ENCODE results near the gene TMLHE. TPM values are rescaled to one million over a fixed set of nuclear protein-coding genes. Genes with fewer than 3 reads are reported as not detected.
"Not testable (repeated sequence)": the region's sequence is repeated elsewhere in the genome, so short reads cannot be mapped to it uniquely, and the experiment has no call there.

TMLHE gene
- total RNA-seq, 1 experiment from 2014 or later, result 12.2 TPM

DNA sequence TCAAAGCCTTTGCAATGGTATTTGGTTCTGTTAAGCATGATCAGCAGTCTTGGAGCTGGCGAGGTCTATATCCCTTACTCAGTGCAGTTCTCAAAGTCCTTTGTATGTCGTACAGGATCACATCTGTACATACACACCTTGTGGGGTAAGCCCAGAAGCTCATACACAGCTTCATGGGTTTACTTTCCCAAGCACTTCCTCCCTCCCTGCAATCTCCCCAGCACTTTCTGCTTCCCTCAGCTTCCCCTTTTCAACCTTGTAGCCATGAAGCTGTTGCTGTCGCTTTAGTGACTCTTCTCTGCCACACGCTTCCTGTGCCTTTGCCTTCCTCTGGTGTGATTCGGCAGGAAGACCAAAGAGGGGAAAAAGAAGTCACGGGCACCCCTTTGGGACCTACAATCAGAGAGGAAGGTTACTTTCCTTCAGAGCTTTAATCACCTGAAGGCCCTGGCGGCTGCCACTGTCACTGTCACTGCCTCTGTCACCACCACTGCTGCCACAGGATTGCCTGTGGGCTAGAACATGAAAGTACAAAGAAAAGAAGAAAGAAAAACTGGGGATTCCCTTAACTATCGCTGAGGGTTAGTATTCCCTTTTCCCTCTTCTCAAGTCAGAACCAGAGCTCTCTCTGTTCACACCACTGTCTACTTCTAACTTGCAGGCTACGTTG is 146.3 kb downstream of the TMLHE start:
- BruUV-seq (replicated peaks); H3K9me3 ChIP-seq (ENCODE audit: control insufficient read depth in 1 of 2, insufficient read depth in 1 of 2, low read depth in 1 of 2, low read length in 2 of 2); H3K4me3 ChIP-seq (replicated peaks in 1 of 2; ENCODE audit: low read depth in 1 of 2, low read length in 2 of 2); H3K4me2 ChIP-seq (ENCODE audit: low read length); H3K9ac ChIP-seq (ENCODE audit: low read length); DNase-seq (ENCODE audit: low read depth, low spot score); H3K27me3 ChIP-seq (ENCODE audit: insufficient read depth, low read length); RAD21 ChIA-PET (ENCODE audit: low non-redundant PET in 1 of 2, low total read pairs in 2 of 2, uncharacterized antibody in 2 of 2, unreplicated experiment in 2 of 2); intact Hi-C loops (cut with micrococcal nuclease); H4K20me1 ChIP-seq (ENCODE audit: insufficient read depth); H3K4me1 ChIP-seq (ENCODE audit: control insufficient read depth in 1 of 2, insufficient read depth in 2 of 2, low read length in 2 of 2); H3K36me3 ChIP-seq (ENCODE audit: control insufficient read depth in 1 of 2, insufficient read depth in 2 of 2, low read length in 2 of 2); H3K9me2 ChIP-seq (ENCODE audit: insufficient read depth); ATAC-seq; POLR2A ChIA-PET; CTCF ChIA-PET; H3K79me2 ChIP-seq (ENCODE audit: insufficient read depth, low read length); H3K27ac ChIP-seq (ENCODE audit: low read depth, low read length); H2AFZ ChIP-seq (ENCODE audit: low read depth, low read length, poor library complexity, severe bottlenecking): not testable (repeated sequence)

GRCh38 chrX:155460501-155460900 is 152.3 kb downstream of the TMLHE start:
- DNase-seq (ENCODE audit: low read depth, low spot score); H3K4me2 ChIP-seq (ENCODE audit: low read length); H3K36me3 ChIP-seq (ENCODE audit: control insufficient read depth in 1 of 2, insufficient read depth in 2 of 2, low read length in 2 of 2); RAD21 ChIA-PET (ENCODE audit: low non-redundant PET in 1 of 2, low total read pairs in 2 of 2, uncharacterized antibody in 2 of 2, unreplicated experiment in 2 of 2); H2AFZ ChIP-seq (ENCODE audit: low read depth, low read length, poor library complexity, severe bottlenecking); POLR2A ChIA-PET; H3K27me3 ChIP-seq (ENCODE audit: insufficient read depth, low read length); H3K9me2 ChIP-seq (ENCODE audit: insufficient read depth); H3K27ac ChIP-seq (ENCODE audit: low read depth, low read length); BruUV-seq (replicated peaks); H3K79me2 ChIP-seq (ENCODE audit: insufficient read depth, low read length); intact Hi-C loops (cut with micrococcal nuclease); H3K4me3 ChIP-seq (replicated peaks in 1 of 2; ENCODE audit: low read depth in 1 of 2, low read length in 2 of 2); H3K9ac ChIP-seq (ENCODE audit: low read length); H3K9me3 ChIP-seq (ENCODE audit: control insufficient read depth in 1 of 2, insufficient read depth in 1 of 2, low read depth in 1 of 2, low read length in 2 of 2); H4K20me1 ChIP-seq (ENCODE audit: insufficient read depth); H3K4me1 ChIP-seq (ENCODE audit: control insufficient read depth in 1 of 2, insufficient read depth in 2 of 2, low read length in 2 of 2); CTCF ChIA-PET; ATAC-seq: not testable (repeated sequence)

DNA sequence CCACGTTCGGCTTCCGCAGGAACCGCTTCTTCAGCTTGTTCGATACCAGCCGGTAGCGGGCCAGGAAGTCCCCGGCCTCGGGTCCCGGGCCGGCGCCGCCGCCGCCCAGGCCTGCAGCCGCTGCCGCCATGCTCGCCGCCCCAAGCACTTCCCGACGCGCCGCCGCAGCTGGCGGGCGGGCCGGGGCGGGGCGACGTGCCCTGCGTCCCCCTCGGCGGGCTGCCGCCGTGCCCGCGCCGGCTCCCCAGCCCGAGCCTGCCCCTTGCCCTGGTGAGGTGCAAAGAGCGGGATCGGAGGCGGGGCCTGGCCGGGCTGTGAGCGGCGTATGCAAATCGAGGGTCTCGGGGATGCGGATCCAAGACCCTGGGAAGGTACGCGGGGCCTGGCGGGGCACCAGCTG is 154.3 kb downstream of the TMLHE start, which contains the start of gene F8A3:
TSS of gene F8A3 (minus strand) at position 150 of the 400 bp plus-strand sequence. CDS start at position 130, 20 bp downstream.
- H3K4me3 ChIP-seq (replicated peaks in 1 of 2; ENCODE audit: low read depth in 1 of 2, low read length in 2 of 2); H3K9me3 ChIP-seq (ENCODE audit: control insufficient read depth in 1 of 2, insufficient read depth in 1 of 2, low read depth in 1 of 2, low read length in 2 of 2); H3K9me2 ChIP-seq (ENCODE audit: insufficient read depth); H3K4me2 ChIP-seq (ENCODE audit: low read length); H3K36me3 ChIP-seq (ENCODE audit: control insufficient read depth in 1 of 2, insufficient read depth in 2 of 2, low read length in 2 of 2); RAD21 ChIA-PET (ENCODE audit: low non-redundant PET in 1 of 2, low total read pairs in 2 of 2, uncharacterized antibody in 2 of 2, unreplicated experiment in 2 of 2); H3K4me1 ChIP-seq (ENCODE audit: control insufficient read depth in 1 of 2, insufficient read depth in 2 of 2, low read length in 2 of 2); CTCF ChIA-PET; H4K20me1 ChIP-seq (ENCODE audit: insufficient read depth); H3K27me3 ChIP-seq (ENCODE audit: insufficient read depth, low read length); H3K27ac ChIP-seq (ENCODE audit: low read depth, low read length); intact Hi-C loops (cut with micrococcal nuclease); H2AFZ ChIP-seq (ENCODE audit: low read depth, low read length, poor library complexity, severe bottlenecking); DNase-seq (ENCODE audit: low read depth, low spot score); BruUV-seq (replicated peaks); POLR2A ChIA-PET; H3K79me2 ChIP-seq (ENCODE audit: insufficient read depth, low read length); H3K9ac ChIP-seq (ENCODE audit: low read length): not testable (repeated sequence)
- ATAC-seq, result peak; percentile 91

DNA sequence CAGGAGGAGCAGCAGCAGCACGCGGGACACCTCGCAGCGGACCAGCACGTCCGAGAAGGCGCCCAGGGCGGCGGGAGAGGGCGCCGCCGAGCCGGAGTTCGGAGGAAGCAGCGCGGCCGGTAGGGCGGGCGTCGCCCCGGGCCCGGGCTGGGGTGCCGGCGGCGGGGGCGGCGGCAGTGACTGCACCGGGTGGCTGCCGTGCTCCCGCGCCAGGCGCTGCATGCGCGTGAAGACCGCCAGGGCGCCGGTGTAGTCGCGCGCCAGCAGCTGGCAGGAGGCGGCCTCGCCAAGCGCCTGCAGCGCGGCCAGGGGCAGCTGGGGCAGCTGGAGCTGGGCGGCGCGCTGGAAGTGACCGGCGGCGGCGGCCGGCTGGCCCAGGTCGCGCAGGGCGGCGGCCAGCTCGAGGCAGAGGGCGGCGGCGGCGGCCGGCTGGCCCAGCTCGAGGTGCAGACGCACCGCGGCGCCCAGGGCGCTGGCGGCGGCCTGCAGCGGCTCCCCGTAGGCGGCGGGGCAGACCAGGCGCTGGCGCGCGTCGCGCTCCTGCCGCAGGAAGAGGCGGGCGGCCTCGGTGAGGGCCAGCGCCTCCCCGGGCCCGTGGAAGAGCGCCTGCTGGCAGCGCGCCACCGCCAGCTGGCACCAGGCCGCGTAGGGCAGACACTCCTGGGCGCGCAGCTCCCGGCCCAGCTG is 154.8 kb downstream of the TMLHE start:
- H3K4me3 ChIP-seq (replicated peaks in 1 of 2; ENCODE audit: low read depth in 1 of 2, low read length in 2 of 2); H3K27ac ChIP-seq (ENCODE audit: low read depth, low read length); DNase-seq (ENCODE audit: low read depth, low spot score); H3K36me3 ChIP-seq (ENCODE audit: control insufficient read depth in 1 of 2, insufficient read depth in 2 of 2, low read length in 2 of 2); RAD21 ChIA-PET (ENCODE audit: low non-redundant PET in 1 of 2, low total read pairs in 2 of 2, uncharacterized antibody in 2 of 2, unreplicated experiment in 2 of 2); BruUV-seq (replicated peaks); intact Hi-C loops (cut with micrococcal nuclease); H3K9ac ChIP-seq (ENCODE audit: low read length); POLR2A ChIA-PET; H3K9me3 ChIP-seq (ENCODE audit: control insufficient read depth in 1 of 2, insufficient read depth in 1 of 2, low read depth in 1 of 2, low read length in 2 of 2); CTCF ChIA-PET; H3K4me1 ChIP-seq (ENCODE audit: control insufficient read depth in 1 of 2, insufficient read depth in 2 of 2, low read length in 2 of 2); H2AFZ ChIP-seq (ENCODE audit: low read depth, low read length, poor library complexity, severe bottlenecking); H3K79me2 ChIP-seq (ENCODE audit: insufficient read depth, low read length); H3K27me3 ChIP-seq (ENCODE audit: insufficient read depth, low read length); H3K9me2 ChIP-seq (ENCODE audit: insufficient read depth); H4K20me1 ChIP-seq (ENCODE audit: insufficient read depth); H3K4me2 ChIP-seq (ENCODE audit: low read length): not testable (repeated sequence)
- peak; percentile 78 for ATAC-seq
